Tibial artery (tissue), 4 donors: ENCODE data around the gene SCUBE1.

Source experiments
- DNase-seq, 2 donors: peaks; one replicate each; pipeline ENCODE4 v3.0.0-alpha.2; 2019
- H3K27ac ChIP-seq, 2 donors: fragments of 200-600 bp; sonication (generic) in 1 of 2; 1 replicate in 1 of 2; 2 replicates in 1 of 2; pipeline ENCODE4 v1.5.1; 2018 to 2019; ENCODE audit warnings: mild to moderate bottlenecking in 1 of 2
- H3K27me3 ChIP-seq, 2 donors: fragments of 200-600 bp; sonication (generic) in 1 of 2; one replicate each; pipeline versions ENCODE4 v1.5.1 to v1.6.0; 2016 to 2019
- H3K36me3 ChIP-seq, 3 donors: fragments of 200-600 bp; sonication (generic) in 2 of 3; one replicate each; pipeline ENCODE4 v1.5.1; 2016 to 2019; ENCODE audit warnings: mild to moderate bottlenecking in 2 of 3
- H3K4me1 ChIP-seq, 4 donors: fragments of 200-600 bp; sonication (generic) in 2 of 4; 1 replicate in 3 of 4; 2 replicates in 1 of 4; pipeline ENCODE4 v1.5.1; 2016 to 2019
- H3K4me3 ChIP-seq, 2 donors: fragments of 200-600 bp; sonication (generic) in 1 of 2; 1 replicate in 1 of 2; 2 replicates in 1 of 2; pipeline ENCODE4 v1.5.1; 2018 to 2019; ENCODE audit warnings: mild to moderate bottlenecking in 2 of 2
- H3K9me3 ChIP-seq, 3 donors: fragments of 200-600 bp; sonication (generic) in 1 of 3; one replicate each; pipeline ENCODE4 v1.5.1; 2016 to 2019
- intact Hi-C: fragments of 100-400 bp; cut with DNase I; formaldehyde crosslinking; loops from one replicate; pipeline ENCODE4 v1.15.0; 2023; ENCODE audit warnings: low total_unique reads
- TF ChIP-seq, protein P1 (sequence below), 2 experiments: fragments of 200-600 bp in 1 of 2; fragments of 450-650 bp in 1 of 2; IDR thresholded peaks; one replicate each; pipeline ENCODE4 v1.5.1; 2017 to 2019; ENCODE audit warnings: antibody characterized with exemption in 2 of 2, mild to moderate bottlenecking in 1 of 2, moderate library complexity in 1 of 2

SCUBE1 gene

DNA sequence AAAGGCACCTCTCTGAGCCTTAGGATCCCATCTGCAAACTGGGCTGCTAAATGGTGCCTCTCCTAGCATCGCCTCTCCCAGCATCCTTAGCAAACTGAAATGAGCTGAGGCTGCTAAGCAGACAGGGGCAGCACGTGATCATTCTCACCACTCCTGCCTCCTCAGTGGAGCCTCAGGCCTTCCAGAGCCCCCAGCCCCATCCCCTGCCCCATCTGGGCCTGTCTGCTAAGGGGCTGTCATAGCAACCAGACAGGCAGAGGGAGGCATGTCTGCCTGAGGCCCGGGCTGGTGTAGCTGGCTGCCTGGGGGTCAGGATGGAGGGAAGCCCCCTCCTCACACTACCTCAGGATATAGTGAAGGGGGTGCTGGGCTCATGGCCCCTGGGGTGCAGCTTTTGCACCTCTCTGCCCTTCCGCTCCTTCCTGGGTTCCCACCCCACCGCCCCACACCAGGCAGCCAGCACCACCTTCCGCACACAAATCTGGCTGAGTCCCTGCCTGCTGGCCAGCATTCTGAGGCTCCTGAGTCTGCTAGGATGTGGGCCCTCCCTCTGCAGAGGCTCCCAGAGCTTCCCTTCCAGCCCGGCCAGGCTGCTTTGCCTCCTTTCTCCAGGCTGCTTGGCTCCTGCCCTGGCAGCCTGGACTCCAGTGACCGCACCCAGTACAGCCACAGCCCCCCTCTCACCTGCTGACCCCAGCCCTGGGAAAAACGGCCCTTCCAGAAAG, 108.7 kb downstream of the SCUBE1 start:
- intact Hi-C loops: loop anchor here (5.0 kb wide), 1 partner anchor 153 kb away; no protein-coding TSS in a partner anchor
- H3K27ac ChIP-seq: no peak overlapping the region

DNA sequence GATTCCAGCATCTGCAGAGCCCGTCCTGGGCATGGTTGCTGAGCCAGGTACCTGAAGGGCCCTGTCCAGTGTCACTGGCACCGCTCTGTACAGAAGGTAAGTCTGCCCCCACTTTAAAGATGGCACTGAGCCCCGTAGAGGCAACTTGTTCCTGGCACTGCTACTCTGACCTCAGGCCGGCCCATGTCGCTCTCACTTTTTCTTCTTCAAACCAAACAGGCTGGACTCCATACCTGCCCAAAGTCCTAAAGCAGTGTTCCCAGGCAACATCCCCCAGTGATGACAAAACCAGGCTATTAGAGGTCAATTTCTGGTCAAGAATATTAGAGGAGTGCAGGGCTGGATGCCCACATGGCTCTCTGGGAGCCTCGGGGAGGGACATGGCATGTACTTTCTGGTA, 109.6 kb downstream of the SCUBE1 start:
- Histone ChIP-seq H3K9me3 (no peaks in the 10 kb centered on the region), H3K27me3 (peaks cover 0 to 61% of the 10 kb centered on the region in 2 donors), H3K36me3 (no peaks in the 10 kb centered on the region), H3K4me1 (peaks cover 0 to 31% (median 13%) of the 10 kb centered on the region in 4 donors), H3K27ac (no peak overlapping the region), H3K4me3 (no peak overlapping the region)
- no peak for DNase-seq
- intact Hi-C loops: loop anchor here (5.0 kb wide), 1 partner anchor 154 kb away; no protein-coding TSS in a partner anchor
- TF ChIP-seq, protein P1, sequence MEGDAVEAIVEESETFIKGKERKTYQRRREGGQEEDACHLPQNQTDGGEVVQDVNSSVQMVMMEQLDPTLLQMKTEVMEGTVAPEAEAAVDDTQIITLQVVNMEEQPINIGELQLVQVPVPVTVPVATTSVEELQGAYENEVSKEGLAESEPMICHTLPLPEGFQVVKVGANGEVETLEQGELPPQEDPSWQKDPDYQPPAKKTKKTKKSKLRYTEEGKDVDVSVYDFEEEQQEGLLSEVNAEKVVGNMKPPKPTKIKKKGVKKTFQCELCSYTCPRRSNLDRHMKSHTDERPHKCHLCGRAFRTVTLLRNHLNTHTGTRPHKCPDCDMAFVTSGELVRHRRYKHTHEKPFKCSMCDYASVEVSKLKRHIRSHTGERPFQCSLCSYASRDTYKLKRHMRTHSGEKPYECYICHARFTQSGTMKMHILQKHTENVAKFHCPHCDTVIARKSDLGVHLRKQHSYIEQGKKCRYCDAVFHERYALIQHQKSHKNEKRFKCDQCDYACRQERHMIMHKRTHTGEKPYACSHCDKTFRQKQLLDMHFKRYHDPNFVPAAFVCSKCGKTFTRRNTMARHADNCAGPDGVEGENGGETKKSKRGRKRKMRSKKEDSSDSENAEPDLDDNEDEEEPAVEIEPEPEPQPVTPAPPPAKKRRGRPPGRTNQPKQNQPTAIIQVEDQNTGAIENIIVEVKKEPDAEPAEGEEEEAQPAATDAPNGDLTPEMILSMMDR (IDR thresholded peaks at IDR 0.05): no peak

More for the DNA sequence above, 108.7 kb downstream of the SCUBE1 start:
- TF ChIP-seq, protein P1 (IDR thresholded peaks at IDR 0.05): no peak
- no peaks in the 10 kb centered on the region for H3K9me3 ChIP-seq
- peaks cover 0 to 32% (median 15%) of the 10 kb centered on the region in 4 donors for H3K4me1 ChIP-seq
- no peaks in the 10 kb centered on the region for H3K36me3 ChIP-seq
- no peak overlapping the region for H3K4me3 ChIP-seq
- H3K27me3 ChIP-seq: peaks cover 0 to 55% of the 10 kb centered on the region in 2 donors
- no peak for DNase-seq

DNA sequence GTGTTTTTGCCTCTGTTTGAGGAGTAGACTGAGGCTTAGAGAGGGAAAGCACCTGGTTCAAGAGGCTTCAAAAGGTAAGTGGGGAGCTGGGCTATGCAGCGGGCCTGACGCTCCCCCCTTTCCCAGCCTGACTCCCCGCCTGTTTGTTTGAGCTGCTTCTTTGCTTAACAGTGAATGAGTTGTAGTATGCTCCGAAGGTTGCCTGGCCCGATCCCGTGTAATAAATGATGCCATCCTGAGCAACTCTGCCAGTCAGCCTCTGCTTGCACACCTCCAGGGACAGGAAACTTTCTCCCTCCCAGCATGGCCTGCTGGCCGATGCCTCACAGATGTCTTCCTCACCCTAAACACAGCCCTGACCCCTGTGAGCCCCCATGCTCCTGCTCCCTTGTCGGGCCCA, 110.7 kb downstream of the SCUBE1 start:
- H3K27ac ChIP-seq: no peak overlapping the region
- TF ChIP-seq, protein P1 (IDR thresholded peaks at IDR 0.05): no peak
- no peaks in the 10 kb centered on the region for H3K9me3 ChIP-seq
- H3K27me3 ChIP-seq: peaks cover 0 to 71% of the 10 kb centered on the region in 2 donors
- peaks cover 0 to 20% (median 6%) of the 10 kb centered on the region in 4 donors for H3K4me1 ChIP-seq
- no peak overlapping the region for H3K4me3 ChIP-seq
- intact Hi-C loops: loop anchor here (5.0 kb wide), 1 partner anchor 155 kb away; no protein-coding TSS in a partner anchor
- no peak for DNase-seq
- no peaks in the 10 kb centered on the region for H3K36me3 ChIP-seq

DNA sequence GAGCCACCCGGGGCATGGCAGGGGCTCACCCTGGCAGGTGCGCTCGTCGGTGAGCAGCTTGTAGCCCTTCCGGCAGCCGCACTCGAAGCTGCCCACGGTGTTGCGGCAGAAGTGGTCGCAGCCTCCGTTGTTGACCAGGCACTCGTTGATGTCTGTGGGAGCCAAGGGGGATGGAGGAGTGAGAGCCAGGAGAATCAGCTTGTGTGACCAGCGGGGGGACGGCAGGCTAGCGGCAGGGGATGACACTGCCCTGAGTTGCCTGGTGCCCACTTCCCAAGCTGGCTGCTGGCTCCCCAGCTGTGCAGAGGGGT, 111.5 kb downstream of the SCUBE1 start:
- Histone ChIP-seq H3K36me3 (no peaks in the 10 kb centered on the region), H3K4me3 (no peak overlapping the region), H3K4me1 (peaks cover 0 to 13% (median under 1%) of the 10 kb centered on the region in 4 donors), H3K27me3 (peaks cover 0 to 77% of the 10 kb centered on the region in 2 donors), H3K27ac (no peak overlapping the region), H3K9me3 (no peaks in the 10 kb centered on the region)
- TF ChIP-seq, protein P1 (IDR thresholded peaks at IDR 0.05): no peak
- intact Hi-C loops: loop anchor here (5.0 kb wide), 1 partner anchor 156 kb away; no protein-coding TSS in a partner anchor
- no peak for DNase-seq

DNA sequence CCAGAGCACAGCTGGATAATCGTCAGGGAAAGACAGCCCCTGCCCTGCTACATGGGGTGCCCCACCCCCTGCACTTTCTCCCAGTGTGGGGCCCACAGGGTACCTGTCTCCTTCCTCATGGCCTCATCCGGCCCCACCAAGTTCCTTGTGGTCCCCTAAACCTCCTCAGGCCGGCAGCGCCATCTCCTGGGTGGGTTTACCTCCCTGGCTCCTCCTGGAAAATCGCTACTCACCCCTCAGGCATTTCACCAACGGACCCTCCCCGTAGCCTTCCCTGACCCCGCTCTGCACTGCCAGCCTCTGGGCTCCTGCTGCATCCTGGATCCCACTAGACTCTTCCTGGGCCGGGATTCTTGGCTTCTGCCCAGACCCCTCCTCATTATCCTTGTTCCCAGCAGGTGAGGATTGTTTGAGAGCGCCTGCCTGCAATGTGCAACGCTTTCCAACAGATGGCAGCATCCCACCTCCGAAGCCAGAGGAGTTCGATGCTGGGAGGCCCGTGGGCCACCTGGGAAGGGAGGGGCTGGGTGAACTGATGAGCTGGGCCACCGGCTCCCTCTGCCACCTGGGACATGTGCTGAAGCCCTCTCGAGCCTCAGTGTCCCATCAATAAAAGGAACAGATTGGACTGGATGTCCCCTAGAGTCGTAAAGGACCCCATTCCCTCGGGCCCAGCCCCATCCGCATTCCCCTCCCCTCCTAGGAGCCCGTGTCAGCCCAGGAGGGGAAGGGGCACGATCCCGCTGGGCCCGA, 112.0 kb downstream of the SCUBE1 start:
- H3K9me3 ChIP-seq: no peaks in the 10 kb centered on the region
- no peak overlapping the region for H3K27ac ChIP-seq
- TF ChIP-seq, protein P1 (IDR thresholded peaks at IDR 0.05): peak; percentile 69 to 81
- no peaks in the 10 kb centered on the region for H3K36me3 ChIP-seq
- peaks cover 0 to 77% of the 10 kb centered on the region in 2 donors for H3K27me3 ChIP-seq
- peaks cover 0 to 11% (median 0%) of the 10 kb centered on the region in 4 donors for H3K4me1 ChIP-seq
- DNase-seq: no peak
- intact Hi-C loops: loop anchor here (5.0 kb wide), 1 partner anchor 156 kb away; no protein-coding TSS in a partner anchor
- H3K4me3 ChIP-seq: no peak overlapping the region
